Right lobe of liver (tissue), 6 donors: Measurements from ENCODE around the gene TECRL. TPM values are rescaled to one million over a fixed set of nuclear protein-coding genes. Genes with fewer than 3 reads are reported as not detected.

Source experiments
- ATAC-seq, 4 donors: fragments of 200-7000 bp; cut with Tn5 transposase; one replicate each; pipeline ENCODE4 v1.9.1; 2020; ENCODE audit warnings: mild to moderate bottlenecking in 4 of 4, moderate library complexity in 4 of 4
- DNase-seq, 3 donors: peaks; one replicate each; pipeline ENCODE4 v3.0.0-alpha.2; 2020
- H3K27ac ChIP-seq, 3 donors: fragments of 200-600 bp; one replicate each; pipeline ENCODE4 v1.8.0; 2022
- H3K27me3 ChIP-seq, 2 donors: fragments of 200-600 bp; one replicate each; pipeline ENCODE4 v1.8.0; 2022
- H3K36me3 ChIP-seq, 4 donors: fragments of 200-600 bp; sonication (generic) in 1 of 4; one replicate each; pipeline versions ENCODE4 v1.5.1 to v1.8.0; 2017 to 2022; ENCODE audit warnings: control low read depth in 1 of 4
- H3K4me1 ChIP-seq, 4 donors: fragments of 200-600 bp; sonication (generic) in 1 of 4; one replicate each; pipeline versions ENCODE4 v1.5.1 to v1.8.0; 2017 to 2022; ENCODE audit warnings: control low read depth in 1 of 4
- H3K4me3 ChIP-seq, 3 donors: fragments of 200-600 bp; one replicate each; pipeline ENCODE4 v1.8.0; 2022
- H3K9me3 ChIP-seq, 4 donors: fragments of 200-600 bp; sonication (generic) in 1 of 4; one replicate each; pipeline versions ENCODE4 v1.5.1 to v1.8.0; 2017 to 2022; ENCODE audit warnings: control low read depth in 1 of 4
- CTCF ChIP-seq, 4 donors: fragments of 200-600 bp in 3 of 4; fragments of 450-650 bp in 1 of 4; IDR thresholded peaks; one replicate each; pipeline versions ENCODE4 v1.5.1 to v1.8.0; 2016 to 2022; ENCODE audit warnings: antibody characterized with exemption in 4 of 4, mild to moderate bottlenecking in 2 of 4
- POLR2A ChIP-seq: fragments of 450-650 bp; IDR thresholded peaks from one replicate; pipeline ENCODE4 v1.6.1; 2017; ENCODE audit warnings: antibody characterized with exemption, mild to moderate bottlenecking
- WGBS: methylation state at CpG from one replicate; pipeline ENCODE4 v1.1.6; 2018; ENCODE audit warnings: low coverage, low lambda C conversion rate; ENCODE audit not compliant: insufficient coverage; ENCODE audit errors: missing lambda C conversion rate; 5-methylcytosine and 5-hydroxymethylcytosine counted together
- intact Hi-C, 2 donors: fragments of 100-400 bp; cut with DNase I; formaldehyde crosslinking; loops; one replicate each; pipeline versions ENCODE4 v1.11.2 to v1.14.1; 2022
- long read RNA-seq: library from polyadenylated mRNA; unstranded; transcript quantifications from one replicate; pipeline ENCODE4 v2.0.0, GENCODE V29; 2019
- total RNA-seq, 6 experiments: library from RNA; depleted of rRNA in 2 of 6; stranded (reverse); fragments of >200 nt in 2 of 6; fragmentation: NEBNext Ultra II Directional in 3 of 6; extraction: Animal tissue kit (Norgen Biotek cat#: 25700) in 3 of 6; gene quantifications; one replicate each; pipeline versions ENCODE4 v1.1.0 to v1.2.4, GENCODE V29; 2016 to 2023
- donor health status: DM: no; HTN: yes; CAD: no.
- donor health status: DM: no; HTN: no; CAD: no.
- donor health status: DM: no; HTN: no; CAD: no.
- donor health status: DM: no; HTN: yes; CAD: no.
- donor health status: DM: no; HTN: yes; CAD: no.

The TECRL gene
- not detected for total RNA-seq
- long read RNA-seq = 0 reads

GRCh38 chr4:64409300-64409699 lies at the start of gene TECRL:
Gene TECRL, minus strand, starts transcription at chr4:64409450. Its CDS starts 99 bp downstream, at chr4:64409351.
- H3K36me3 ChIP-seq = no peaks in the 10 kb centered on the region
- 66% methylated on average over 4 of the region's 4 CpGs for WGBS
- intact Hi-C loops = no loop called here
- no peaks in the 10 kb centered on the region for H3K4me1 ChIP-seq
- no peak for ATAC-seq
- no peaks in the 10 kb centered on the region for H3K9me3 ChIP-seq
- TF ChIP-seq POLR2A = no peak
- no peak for TF ChIP-seq CTCF (IDR thresholded peaks at IDR 0.05)
- H3K27ac ChIP-seq = no peak within 1 kb of the TSS
- no peak within 1 kb of the TSS for H3K4me3 ChIP-seq
- DNase-seq = no peak
- no peaks in the 10 kb centered on the region for H3K27me3 ChIP-seq

- Histone ChIP-seq H3K27ac (no peak overlapping the region), H3K9me3 (no peaks in the 10 kb centered on the region), H3K4me1 (no peaks in the 10 kb centered on the region), H3K4me3 (no peak overlapping the region), H3K36me3 (no peaks in the 10 kb centered on the region), H3K27me3 (no peaks in the 10 kb centered on the region)
- no peak for DNase-seq
- WGBS = no CpG with 5 or more reads among the region's 10 CpGs
- TF ChIP-seq CTCF (IDR thresholded peaks at IDR 0.05) (no peak), POLR2A (no peak)
- no peak for ATAC-seq
- intact Hi-C loops = no loop called here
These were observed 23.4 kb upstream of the TECRL start for GRCh38 chr4:64432674-64433073.

GRCh38 chr4:64430933-64431332 lies 21.7 kb upstream of the TECRL start:
- ATAC-seq (peak in 1 of 4 donors; percentile 32), DNase-seq (no peak)
- WGBS = 60% methylated on average over 3 of the region's 6 CpGs
- intact Hi-C loops = no loop called here
- Histone ChIP-seq H3K4me1 (no peaks in the 10 kb centered on the region), H3K27ac (no peak overlapping the region), H3K27me3 (no peaks in the 10 kb centered on the region), H3K9me3 (no peaks in the 10 kb centered on the region), H3K36me3 (no peaks in the 10 kb centered on the region), H3K4me3 (no peak overlapping the region)
- TF ChIP-seq CTCF (IDR thresholded peaks at IDR 0.05) (no peak), POLR2A (no peak)

- H3K27ac ChIP-seq = no peak overlapping the region
- H3K4me3 ChIP-seq = no peak overlapping the region
- no peaks in the 10 kb centered on the region for H3K4me1 ChIP-seq
- intact Hi-C loops = no loop called here
- no peaks in the 10 kb centered on the region for H3K36me3 ChIP-seq
- no peak for DNase-seq
- TF ChIP-seq POLR2A (no peak), CTCF (IDR thresholded peaks at IDR 0.05) (no peak)
- no peaks in the 10 kb centered on the region for H3K9me3 ChIP-seq
- H3K27me3 ChIP-seq = no peaks in the 10 kb centered on the region
- ATAC-seq = no peak
- WGBS = 22% methylated on average over 1 of the region's 1 CpG
These were observed 8.7 kb upstream of the TECRL start for GRCh38 chr4:64417974-64418373.

- Histone ChIP-seq H3K27me3 (no peaks in the 10 kb centered on the region), H3K27ac (no peak overlapping the region), H3K4me3 (no peak overlapping the region), H3K4me1 (no peaks in the 10 kb centered on the region), H3K36me3 (no peaks in the 10 kb centered on the region), H3K9me3 (no peaks in the 10 kb centered on the region)
- TF ChIP-seq CTCF (IDR thresholded peaks at IDR 0.05) (no peak), POLR2A (no peak)
- no peak for DNase-seq
- intact Hi-C loops = no loop called here
- no peak for ATAC-seq
- 52% methylated on average over 1 of the region's 1 CpG for WGBS
These were observed 2.2 kb downstream of the TECRL start for GRCh38 chr4:64407000-64407399.
